A673 (cell line): ENCODE measurements around the gene OR2D2.

ENCODE experiments used
- EZH2 ChIP-seq: fragments of 200-600 bp; sonication (generic); IDR thresholded peaks from 2 replicates; pipeline ENCODE4 v1.6.1; 2017; ENCODE audit warnings: borderline replicate concordance, low read depth, mild to moderate bottlenecking, mixed read lengths, antibody characterized with exemption, low read length; ENCODE audit not compliant: poor library complexity, severe bottlenecking
- TF ChIP-seq, protein P1 (sequence below): fragments of 300-800, 200-600 bp; sonication (generic); conservative IDR thresholded peaks from 2 replicates; pipeline ENCODE4 v1.5.1; 2017; ENCODE audit warnings: low read depth, mild to moderate bottlenecking, antibody characterized with exemption, low read length, moderate library complexity, mixed read lengths

DNA sequence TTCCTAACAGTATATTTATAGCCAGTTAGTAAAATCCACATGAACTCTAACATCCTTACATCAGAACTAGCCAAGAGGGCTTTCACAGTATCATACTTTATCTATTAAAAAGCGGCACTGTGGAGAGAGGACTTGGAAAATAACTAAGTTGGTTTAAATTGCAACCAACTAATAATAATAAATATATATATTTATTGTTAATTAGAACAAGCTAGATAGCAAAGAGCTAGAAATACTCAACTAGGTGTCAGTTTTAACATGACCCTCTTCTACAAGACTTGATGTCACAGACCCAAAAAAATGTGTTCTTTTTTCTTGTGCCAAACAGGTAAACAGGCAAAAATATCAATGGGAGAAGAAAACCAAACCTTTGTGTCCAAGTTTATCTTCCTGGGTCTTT lies 28.4 kb upstream of the OR2D2 start, which contains the start of gene OR2D3:
- TF ChIP-seq, protein P1, sequence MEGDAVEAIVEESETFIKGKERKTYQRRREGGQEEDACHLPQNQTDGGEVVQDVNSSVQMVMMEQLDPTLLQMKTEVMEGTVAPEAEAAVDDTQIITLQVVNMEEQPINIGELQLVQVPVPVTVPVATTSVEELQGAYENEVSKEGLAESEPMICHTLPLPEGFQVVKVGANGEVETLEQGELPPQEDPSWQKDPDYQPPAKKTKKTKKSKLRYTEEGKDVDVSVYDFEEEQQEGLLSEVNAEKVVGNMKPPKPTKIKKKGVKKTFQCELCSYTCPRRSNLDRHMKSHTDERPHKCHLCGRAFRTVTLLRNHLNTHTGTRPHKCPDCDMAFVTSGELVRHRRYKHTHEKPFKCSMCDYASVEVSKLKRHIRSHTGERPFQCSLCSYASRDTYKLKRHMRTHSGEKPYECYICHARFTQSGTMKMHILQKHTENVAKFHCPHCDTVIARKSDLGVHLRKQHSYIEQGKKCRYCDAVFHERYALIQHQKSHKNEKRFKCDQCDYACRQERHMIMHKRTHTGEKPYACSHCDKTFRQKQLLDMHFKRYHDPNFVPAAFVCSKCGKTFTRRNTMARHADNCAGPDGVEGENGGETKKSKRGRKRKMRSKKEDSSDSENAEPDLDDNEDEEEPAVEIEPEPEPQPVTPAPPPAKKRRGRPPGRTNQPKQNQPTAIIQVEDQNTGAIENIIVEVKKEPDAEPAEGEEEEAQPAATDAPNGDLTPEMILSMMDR = no peak
- TF ChIP-seq EZH2 = no peak
